WTC11 (cell line): ENCODE measurements around the gene KRTAP10-4. TPM values are rescaled to one million over a fixed set of nuclear protein-coding genes. Genes with fewer than 3 reads are reported as not detected.

Experiments
- ATAC-seq: fragments of 200-7000 bp; cut with Tn5 transposase; 2 replicates; pipeline ENCODE4 v1.10.0; 2021; ENCODE audit warnings: mild to moderate bottlenecking, moderate library complexity
- CTCF ChIA-PET: fragments of 300-600 bp; sonication (Branson Sonifier 250); formaldehyde crosslinking; loops from one replicate; lab custom pipeline; 2021; ENCODE audit warnings: antibody characterized with exemption; lab: Charles Lee
- POLR2A ChIA-PET: fragments of 350-600 bp; sonication (Branson Sonifier 250); formaldehyde crosslinking; loops from one replicate; lab custom pipeline; 2021; ENCODE audit warnings: antibody characterized with exemption; lab: Charles Lee
- DNase-seq: peaks from one replicate; pipeline ENCODE4 v3.0.0; 2021; ENCODE audit warnings: low spot score
- H3K27ac Mint-ChIP-seq: 2 replicates; pipeline ENCODE4 v1.8.0; 2021; ENCODE audit warnings: mixed read lengths
- H3K27me3 Mint-ChIP-seq: 2 replicates; pipeline ENCODE4 v1.8.0; 2021; ENCODE audit warnings: low read depth, mild to moderate bottlenecking, moderate library complexity, mixed read lengths
- H3K36me3 Mint-ChIP-seq: 2 replicates; pipeline ENCODE4 v1.8.0; 2021; ENCODE audit warnings: mixed read lengths
- H3K4me1 Mint-ChIP-seq: 2 replicates; pipeline ENCODE4 v1.8.0; 2022; ENCODE audit warnings: mixed read lengths
- H3K4me3 Mint-ChIP-seq: 2 replicates; pipeline ENCODE4 v1.8.0; 2021; ENCODE audit warnings: mild to moderate bottlenecking, moderate library complexity, mixed read lengths
- H3K9me3 Mint-ChIP-seq: 2 replicates; pipeline ENCODE4 v1.8.0; 2021; ENCODE audit warnings: mixed read lengths
- ATF1 ChIP-seq: sonication (generic); formaldehyde crosslinking; IDR thresholded peaks from 2 replicates; pipeline ENCODE4 v1.8.1; 2023; ENCODE audit warnings: mild to moderate bottlenecking, moderate library complexity, missing genetic modification reagents
- CREM ChIP-seq: sonication (generic); formaldehyde crosslinking; IDR thresholded peaks from 2 replicates; pipeline ENCODE4 v1.8.1; 2022; ENCODE audit warnings: mild to moderate bottlenecking, missing genetic modification reagents, moderate library complexity
- CTCF ChIP-seq: fragments of 200-600 bp; IDR thresholded peaks from 2 replicates; pipeline ENCODE4 v1.8.0; 2022; ENCODE audit warnings: antibody characterized with exemption
- KAT7 ChIP-seq: sonication (generic); formaldehyde crosslinking; IDR thresholded peaks from 2 replicates; pipeline ENCODE4 v1.8.1; 2023; ENCODE audit warnings: missing genetic modification reagents, mild to moderate bottlenecking, borderline replicate concordance
- MLX ChIP-seq: sonication (generic); formaldehyde crosslinking; IDR thresholded peaks from 2 replicates; pipeline ENCODE4 v1.8.1; 2023; ENCODE audit warnings: mild to moderate bottlenecking, missing genetic modification reagents, moderate library complexity
- NR3C1 ChIP-seq: sonication (generic); formaldehyde crosslinking; conservative IDR thresholded peaks from 2 replicates; pipeline ENCODE4 v1.8.1; 2023; ENCODE audit warnings: low read depth, mild to moderate bottlenecking, missing genetic modification reagents
- PRRX2 ChIP-seq: fragments of 250-450 bp; sonication (Bioruptor Pico); IDR thresholded peaks from 2 replicates; pipeline ENCODE4 v1.8.0; 2021; ENCODE audit warnings: mild to moderate bottlenecking
- TEAD1 ChIP-seq: sonication (generic); formaldehyde crosslinking; IDR thresholded peaks from 2 replicates; pipeline ENCODE4 v1.8.0; 2022; ENCODE audit warnings: mild to moderate bottlenecking, missing genetic modification reagents
- TP53 ChIP-seq: sonication (generic); formaldehyde crosslinking; IDR thresholded peaks from 2 replicates; pipeline ENCODE4 v1.8.1; 2023; ENCODE audit warnings: mild to moderate bottlenecking, missing genetic modification reagents
- ZNF121 ChIP-seq: sonication (generic); formaldehyde crosslinking; IDR thresholded peaks from 2 replicates; pipeline ENCODE4 v1.8.0; 2023; ENCODE audit warnings: missing genetic modification reagents
- ZNF232 ChIP-seq: sonication (generic); formaldehyde crosslinking; IDR thresholded peaks from 2 replicates; pipeline ENCODE4 v1.8.0; 2022; ENCODE audit warnings: mild to moderate bottlenecking, missing genetic modification reagents
- ZNF281 ChIP-seq: sonication (generic); formaldehyde crosslinking; IDR thresholded peaks from 2 replicates; pipeline ENCODE4 v1.8.0; 2023; ENCODE audit warnings: mild to moderate bottlenecking, missing genetic modification reagents
- ZNF396 ChIP-seq: fragments of 250-450 bp; sonication (Bioruptor Pico); IDR thresholded peaks from 2 replicates; pipeline ENCODE4 v1.8.0; 2021; ENCODE audit warnings: mild to moderate bottlenecking, moderate library complexity, borderline replicate concordance
- total RNA-seq: library from RNA; stranded (reverse); gene quantifications from 3 replicates; pipeline ENCODE4 v1.2.3, GENCODE V29; 2021
- TF ChIP-seq, protein P1 (sequence below): sonication (generic); formaldehyde crosslinking; IDR thresholded peaks from 2 replicates; pipeline ENCODE4 v1.8.1; 2023; ENCODE audit warnings: mild to moderate bottlenecking, moderate library complexity, missing genetic modification reagents
- TF ChIP-seq, protein P2 (sequence below): fragments of 250-450 bp; sonication (Bioruptor Pico); IDR thresholded peaks from 2 replicates; pipeline ENCODE4 v2.1.2; 2022; ENCODE audit warnings: mild to moderate bottlenecking, moderate library complexity
- TF ChIP-seq, protein P3 (sequence below): fragments of 250-450 bp; sonication (Bioruptor Pico); conservative IDR thresholded peaks from 2 replicates; pipeline ENCODE4 v1.9.0; 2021; ENCODE audit warnings: mild to moderate bottlenecking
- TF ChIP-seq, protein P4 (sequence below): sonication (generic); formaldehyde crosslinking; IDR thresholded peaks from 2 replicates; pipeline ENCODE4 v1.8.1; 2023; ENCODE audit warnings: mild to moderate bottlenecking, missing genetic modification reagents, borderline replicate concordance

Gene KRTAP10-4
- total RNA-seq, 1 experiment from 2014 or later: not detected

DNA sequence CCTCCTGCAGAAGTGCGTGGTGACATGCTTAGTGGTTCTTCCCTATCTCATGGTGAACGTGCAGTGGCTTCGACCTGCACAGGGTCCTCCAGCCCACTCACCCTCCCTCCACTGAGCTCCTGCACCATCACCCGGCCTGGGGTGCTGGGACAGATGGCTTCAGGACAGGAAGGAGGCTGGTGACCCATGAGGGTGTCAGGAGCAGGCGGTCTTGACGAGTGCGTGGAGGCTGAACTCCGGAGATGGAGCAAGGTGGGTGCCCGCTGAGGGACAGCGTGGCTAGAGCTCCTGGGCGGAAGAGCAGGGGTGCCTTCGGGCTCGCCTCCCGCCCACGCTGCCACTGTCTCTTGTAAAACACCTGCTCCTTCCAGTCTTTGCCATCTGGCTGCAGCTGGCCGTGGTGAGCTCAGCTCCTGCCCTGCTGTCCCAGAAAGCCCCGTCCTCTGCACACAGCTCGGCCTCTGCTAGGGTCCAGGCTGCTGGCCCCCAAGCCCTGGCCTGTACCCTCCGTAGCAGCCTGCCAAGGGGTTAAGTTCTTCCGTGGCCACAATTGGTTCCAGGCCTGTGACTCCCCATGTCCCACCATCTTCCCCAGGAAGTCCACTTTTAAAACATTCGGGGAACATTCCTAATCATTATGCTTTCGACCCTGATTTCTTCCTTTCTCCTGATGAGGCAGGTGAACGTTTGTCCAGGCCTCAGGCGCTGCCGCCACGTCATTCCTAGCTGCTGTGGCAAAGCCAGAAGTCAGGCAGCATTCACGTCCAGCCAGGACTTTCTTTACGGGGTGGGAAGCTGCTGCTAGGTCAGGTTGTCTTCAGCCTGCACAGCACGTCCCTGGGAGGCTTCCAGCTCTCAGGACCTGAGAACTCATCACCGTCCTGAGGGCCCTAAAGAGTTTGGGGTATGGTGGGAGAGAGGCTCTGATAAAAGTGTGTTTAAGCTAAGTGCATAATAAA, 41.6 kb upstream of the KRTAP10-4 start:
- POLR2A ChIA-PET: interaction anchor here (1.1 kb wide), 1 partner anchor 11 kb away, joined by 3 read pairs; no protein-coding TSS in a partner anchor
- TF ChIP-seq, protein P1, sequence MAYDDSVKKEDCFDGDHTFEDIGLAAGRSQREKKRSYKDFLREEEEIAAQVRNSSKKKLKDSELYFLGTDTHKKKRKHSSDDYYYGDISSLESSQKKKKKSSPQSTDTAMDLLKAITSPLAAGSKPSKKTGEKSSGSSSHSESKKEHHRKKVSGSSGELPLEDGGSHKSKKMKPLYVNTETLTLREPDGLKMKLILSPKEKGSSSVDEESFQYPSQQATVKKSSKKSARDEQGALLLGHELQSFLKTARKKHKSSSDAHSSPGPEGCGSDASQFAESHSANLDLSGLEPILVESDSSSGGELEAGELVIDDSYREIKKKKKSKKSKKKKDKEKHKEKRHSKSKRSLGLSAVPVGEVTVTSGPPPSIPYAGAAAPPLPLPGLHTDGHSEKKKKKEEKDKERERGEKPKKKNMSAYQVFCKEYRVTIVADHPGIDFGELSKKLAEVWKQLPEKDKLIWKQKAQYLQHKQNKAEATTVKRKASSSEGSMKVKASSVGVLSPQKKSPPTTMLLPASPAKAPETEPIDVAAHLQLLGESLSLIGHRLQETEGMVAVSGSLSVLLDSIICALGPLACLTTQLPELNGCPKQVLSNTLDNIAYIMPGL: no peak
- no peak for TF ChIP-seq CTCF
- TF ChIP-seq, protein P2, sequence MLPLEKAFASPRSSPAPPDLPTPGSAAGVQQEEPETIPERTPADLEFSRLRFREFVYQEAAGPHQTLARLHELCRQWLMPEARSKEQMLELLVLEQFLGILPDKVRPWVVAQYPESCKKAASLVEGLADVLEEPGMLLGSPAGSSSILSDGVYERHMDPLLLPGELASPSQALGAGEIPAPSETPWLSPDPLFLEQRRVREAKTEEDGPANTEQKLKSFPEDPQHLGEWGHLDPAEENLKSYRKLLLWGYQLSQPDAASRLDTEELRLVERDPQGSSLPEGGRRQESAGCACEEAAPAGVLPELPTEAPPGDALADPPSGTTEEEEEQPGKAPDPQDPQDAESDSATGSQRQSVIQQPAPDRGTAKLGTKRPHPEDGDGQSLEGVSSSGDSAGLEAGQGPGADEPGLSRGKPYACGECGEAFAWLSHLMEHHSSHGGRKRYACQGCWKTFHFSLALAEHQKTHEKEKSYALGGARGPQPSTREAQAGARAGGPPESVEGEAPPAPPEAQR: no peak
- no peak for TF ChIP-seq ZNF121
- TF ChIP-seq PRRX2 (CRISPR knock-in tag): no peak
- no peak for TF ChIP-seq TEAD1 (CRISPR knock-in tag)
- no peak for TF ChIP-seq ZNF232 (CRISPR knock-in tag)
- no peak for TF ChIP-seq ATF1 (CRISPR knock-in tag)
- ATAC-seq (no peak), DNase-seq (peak; percentile 6)
- peak overlapping the region; percentile 13; the same call in 1 of the 2 replicates for H3K27ac Mint-ChIP-seq
- peaks cover 2% of the 10 kb centered on the region; the same call in 1 of the 2 replicates for H3K4me1 Mint-ChIP-seq
- peaks cover 7% of the 10 kb centered on the region for H3K9me3 Mint-ChIP-seq
- H3K36me3 Mint-ChIP-seq: 0 out of 2 replicates have a peak, but pooled peaks cover 2% of the 10 kb centered on the region
- CTCF ChIA-PET: interaction anchor here (1.0 to 3.3 kb wide), 4 partner anchors 22 to 261 kb away, joined by 3 to 13 read pairs (median 4); no protein-coding TSS in a partner anchor
- no peak overlapping the region for H3K4me3 Mint-ChIP-seq
- no peaks in the 10 kb centered on the region for H3K27me3 Mint-ChIP-seq

DNA sequence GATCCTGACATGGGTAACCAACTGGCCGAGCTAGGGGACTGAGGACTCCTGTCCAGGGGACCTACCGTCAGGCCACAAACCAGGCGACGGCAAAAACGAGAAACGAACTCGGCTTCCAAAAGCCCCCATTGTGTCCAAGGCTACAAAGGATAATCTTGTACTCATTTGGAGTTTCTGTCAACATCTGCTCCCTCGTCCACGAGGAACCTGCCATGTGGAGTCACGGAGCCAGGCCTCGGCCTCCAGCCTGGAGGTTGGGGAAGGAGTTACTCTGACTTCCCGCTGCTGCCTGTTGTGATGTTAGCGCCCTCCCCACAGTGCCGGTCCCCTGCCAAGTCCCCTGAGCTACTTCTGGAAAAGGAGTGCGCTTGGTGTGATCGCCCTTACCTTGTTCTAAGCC, 40.8 kb upstream of the KRTAP10-4 start:
- DNase-seq (peak; percentile 9), ATAC-seq (no peak)
- ChIA-PET POLR2A (no interaction called here), CTCF (interaction anchor here (1.0 to 3.3 kb wide), 3 partner anchors 22 to 261 kb away, joined by 3 to 13 read pairs (median 3); no protein-coding TSS in a partner anchor)
- Mint-ChIP-seq H3K36me3 (0 out of 2 replicates have a peak, but pooled peaks cover 2% of the 10 kb centered on the region), H3K27me3 (no peaks in the 10 kb centered on the region), H3K4me1 (peaks cover 2% of the 10 kb centered on the region; the same call in 1 of the 2 replicates), H3K27ac (no peak overlapping the region; the same call in 1 of the 2 replicates), H3K9me3 (peaks cover 7% of the 10 kb centered on the region), H3K4me3 (no peak overlapping the region)
- TF ChIP-seq CREM (no peak), ZNF396 (CRISPR knock-in tag) (no peak), NR3C1 (CRISPR knock-in tag) (no peak), KAT7 (CRISPR knock-in tag) (no peak), TP53 (CRISPR knock-in tag) (no peak), MLX (CRISPR knock-in tag) (no peak), ZNF281 (CRISPR knock-in tag) (no peak)
- TF ChIP-seq, protein P3, sequence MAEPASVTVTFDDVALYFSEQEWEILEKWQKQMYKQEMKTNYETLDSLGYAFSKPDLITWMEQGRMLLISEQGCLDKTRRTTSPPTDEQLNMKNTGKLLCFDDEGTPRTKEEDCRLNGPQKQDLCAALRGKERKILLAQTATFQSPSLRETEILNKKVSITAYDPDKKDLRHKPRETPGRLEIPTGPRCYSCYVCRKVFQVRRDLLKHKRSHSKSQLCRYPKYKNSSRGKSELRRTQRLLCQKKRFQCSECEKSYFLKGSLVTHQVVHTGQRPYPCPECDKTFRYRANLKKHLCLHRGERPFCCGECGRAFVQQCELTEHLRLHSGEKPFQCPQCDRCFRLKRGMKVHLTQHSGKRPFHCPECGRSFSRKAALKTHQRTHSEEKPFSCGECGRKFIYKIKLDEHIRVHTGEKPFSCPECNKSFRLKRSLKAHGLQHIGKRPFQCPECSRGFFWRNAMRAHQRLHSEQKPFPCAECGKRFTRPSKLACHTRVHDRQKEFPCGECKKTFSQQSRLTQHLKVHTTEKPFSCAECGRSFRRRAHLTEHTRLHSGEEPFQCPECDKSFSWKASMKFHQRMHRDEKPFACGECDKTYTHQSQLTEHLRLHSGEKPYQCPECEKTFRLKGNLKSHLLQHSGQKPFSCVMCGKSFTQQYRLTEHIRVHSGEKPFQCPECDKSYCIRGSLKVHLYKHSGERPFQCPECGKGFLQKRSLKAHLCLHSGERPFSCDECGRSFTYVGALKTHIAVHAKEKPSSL (CRISPR knock-in tag): no peak
- TF ChIP-seq, protein P4, sequence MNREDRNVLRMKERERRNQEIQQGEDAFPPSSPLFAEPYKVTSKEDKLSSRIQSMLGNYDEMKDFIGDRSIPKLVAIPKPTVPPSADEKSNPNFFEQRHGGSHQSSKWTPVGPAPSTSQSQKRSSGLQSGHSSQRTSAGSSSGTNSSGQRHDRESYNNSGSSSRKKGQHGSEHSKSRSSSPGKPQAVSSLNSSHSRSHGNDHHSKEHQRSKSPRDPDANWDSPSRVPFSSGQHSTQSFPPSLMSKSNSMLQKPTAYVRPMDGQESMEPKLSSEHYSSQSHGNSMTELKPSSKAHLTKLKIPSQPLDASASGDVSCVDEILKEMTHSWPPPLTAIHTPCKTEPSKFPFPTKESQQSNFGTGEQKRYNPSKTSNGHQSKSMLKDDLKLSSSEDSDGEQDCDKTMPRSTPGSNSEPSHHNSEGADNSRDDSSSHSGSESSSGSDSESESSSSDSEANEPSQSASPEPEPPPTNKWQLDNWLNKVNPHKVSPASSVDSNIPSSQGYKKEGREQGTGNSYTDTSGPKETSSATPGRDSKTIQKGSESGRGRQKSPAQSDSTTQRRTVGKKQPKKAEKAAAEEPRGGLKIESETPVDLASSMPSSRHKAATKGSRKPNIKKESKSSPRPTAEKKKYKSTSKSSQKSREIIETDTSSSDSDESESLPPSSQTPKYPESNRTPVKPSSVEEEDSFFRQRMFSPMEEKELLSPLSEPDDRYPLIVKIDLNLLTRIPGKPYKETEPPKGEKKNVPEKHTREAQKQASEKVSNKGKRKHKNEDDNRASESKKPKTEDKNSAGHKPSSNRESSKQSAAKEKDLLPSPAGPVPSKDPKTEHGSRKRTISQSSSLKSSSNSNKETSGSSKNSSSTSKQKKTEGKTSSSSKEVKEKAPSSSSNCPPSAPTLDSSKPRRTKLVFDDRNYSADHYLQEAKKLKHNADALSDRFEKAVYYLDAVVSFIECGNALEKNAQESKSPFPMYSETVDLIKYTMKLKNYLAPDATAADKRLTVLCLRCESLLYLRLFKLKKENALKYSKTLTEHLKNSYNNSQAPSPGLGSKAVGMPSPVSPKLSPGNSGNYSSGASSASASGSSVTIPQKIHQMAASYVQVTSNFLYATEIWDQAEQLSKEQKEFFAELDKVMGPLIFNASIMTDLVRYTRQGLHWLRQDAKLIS (CRISPR knock-in tag): no peak
